Colonic mucosa (tissue), 4 donors: ENCODE data around the gene LDLRAD1. TPM values are rescaled to one million over a fixed set of nuclear protein-coding genes. Genes with fewer than 3 reads are reported as not detected.

Experiments
- DNase-seq: peaks from one replicate; pipeline ENCODE4 v3.0.0-alpha.2; 2020
- H3K27ac ChIP-seq: fragments of 200-600 bp; one replicate; pipeline ENCODE4 v1.8.0; 2021
- H3K27me3 ChIP-seq: fragments of 200-600 bp; one replicate; pipeline ENCODE4 v1.8.0; 2021
- H3K36me3 ChIP-seq: fragments of 200-600 bp; one replicate; pipeline ENCODE4 v1.8.0; 2021
- H3K4me1 ChIP-seq: fragments of 200-600 bp; one replicate; pipeline ENCODE4 v1.8.0; 2021; ENCODE audit warnings: mild to moderate bottlenecking
- H3K4me3 ChIP-seq: fragments of 200-600 bp; one replicate; pipeline ENCODE4 v1.8.0; 2021
- H3K9ac ChIP-seq, 2 donors: one replicate each; pipeline ENCODE4 v1.7.0; 2013; ENCODE audit warnings: control low read depth in 2 of 2, low read depth in 2 of 2, low read length in 2 of 2
- H3K9me3 ChIP-seq: fragments of 200-600 bp; one replicate; pipeline ENCODE4 v1.8.0; 2021
- CTCF ChIP-seq: fragments of 200-600 bp; IDR thresholded peaks from one replicate; pipeline ENCODE4 v1.8.0; 2022; ENCODE audit warnings: antibody characterized with exemption, mild to moderate bottlenecking
- intact Hi-C: fragments of 100-400 bp; cut with DNase I; formaldehyde crosslinking; loops from one replicate; pipeline ENCODE4 v1.14.1; 2022
- total RNA-seq, 2 donors: library from RNA; stranded (reverse); fragmentation: NEBNext Ultra II Directional in 1 of 2; extraction: Animal tissue kit (Norgen Biotek cat#: 25700) in 1 of 2; gene quantifications; one replicate each; pipeline ENCODE4 v1.2.1, GENCODE V29; 2021
- donor health status: healthy.
- donor health status: DM: no; HTN: no; CAD: no.
- donor health status: DM: no; HTN: no; CAD: no.

The LDLRAD1 gene
- total RNA-seq, 2 donors from 2014 or later, result 0.24 TPM; not detected in 1

- Histone ChIP-seq H3K27me3 (no peaks in the 10 kb centered on the region), H3K4me1 (no peaks in the 10 kb centered on the region), H3K36me3 (no peaks in the 10 kb centered on the region), H3K27ac (no peak overlapping the region), H3K4me3 (no peak overlapping the region), H3K9ac (no peak overlapping the region), H3K9me3 (no peaks in the 10 kb centered on the region)
- no peak for TF ChIP-seq CTCF
- DNase-seq, result no peak
- intact Hi-C loops, result no loop called here
Measured at GRCh38 chr1:54013393-54014008, 4.5 kb downstream of the LDLRAD1 start.

GRCh38 chr1:54012863-54013262 lies 5.1 kb downstream of the LDLRAD1 start:
- Histone ChIP-seq H3K9ac (no peak overlapping the region), H3K36me3 (no peaks in the 10 kb centered on the region), H3K9me3 (no peaks in the 10 kb centered on the region), H3K27me3 (no peaks in the 10 kb centered on the region), H3K27ac (no peak overlapping the region), H3K4me3 (no peak overlapping the region), H3K4me1 (no peaks in the 10 kb centered on the region)
- intact Hi-C loops, result no loop called here
- TF ChIP-seq CTCF, result no peak
- no peak for DNase-seq

GRCh38 chr1:54012008-54012325 lies 6.0 kb downstream of the LDLRAD1 start:
- H3K4me3 ChIP-seq, result no peak overlapping the region
- no peak overlapping the region for H3K27ac ChIP-seq
- no peaks in the 10 kb centered on the region for H3K4me1 ChIP-seq
- DNase-seq, result no peak
- no peaks in the 10 kb centered on the region for H3K9me3 ChIP-seq
- TF ChIP-seq CTCF, result no peak
- H3K27me3 ChIP-seq, result no peaks in the 10 kb centered on the region
- H3K9ac ChIP-seq, result no peak overlapping the region
- intact Hi-C loops, result no loop called here
- H3K36me3 ChIP-seq, result no peaks in the 10 kb centered on the region

GRCh38 chr1:54011316-54012007 lies 6.5 kb downstream of the LDLRAD1 start:
- Histone ChIP-seq H3K36me3 (no peaks in the 10 kb centered on the region), H3K4me1 (no peaks in the 10 kb centered on the region), H3K27ac (no peak overlapping the region), H3K9ac (no peak overlapping the region), H3K27me3 (no peaks in the 10 kb centered on the region), H3K4me3 (no peak overlapping the region), H3K9me3 (no peaks in the 10 kb centered on the region)
- no peak for TF ChIP-seq CTCF
- DNase-seq, result no peak
- intact Hi-C loops, result no loop called here

GRCh38 chr1:54010415-54011117 lies 7.4 kb downstream of the LDLRAD1 start:
- no peaks in the 10 kb centered on the region for H3K36me3 ChIP-seq

More at GRCh38 chr1:54010415-54011117, 7.4 kb downstream of the LDLRAD1 start:
- Histone ChIP-seq H3K4me1 (no peaks in the 10 kb centered on the region), H3K27me3 (no peaks in the 10 kb centered on the region), H3K9ac (no peak overlapping the region), H3K27ac (no peak overlapping the region), H3K4me3 (no peak overlapping the region), H3K9me3 (no peaks in the 10 kb centered on the region)
- no peak for TF ChIP-seq CTCF
- DNase-seq, result no peak
- intact Hi-C loops, result no loop called here
